Right atrium auricular region (tissue), 2 donors: ENCODE results near the gene ACTRT2. TPM values are rescaled to one million over a fixed set of nuclear protein-coding genes. Genes with fewer than 3 reads are reported as not detected.

ENCODE experiments used
- DNase-seq: peaks from one replicate; pipeline ENCODE4 v3.0.0-alpha.2; 2019; ENCODE audit warnings: low spot score
- H3K27ac ChIP-seq, 2 donors: fragments of 200-600 bp; sonication (generic); 1 replicate in 1 of 2; 2 replicates in 1 of 2; pipeline ENCODE4 v1.5.1; 2016 to 2019
- H3K27me3 ChIP-seq, 2 donors: fragments of 200-600 bp; sonication (generic); one replicate each; pipeline versions ENCODE4 v1.5.1 to v1.6.0; 2017 to 2019
- H3K36me3 ChIP-seq: fragments of 200-600 bp; sonication (generic); one replicate; pipeline ENCODE4 v1.5.1; 2016
- H3K4me1 ChIP-seq, 2 donors: fragments of 200-600 bp; sonication (generic); one replicate each; pipeline versions ENCODE4 v1.5.1 to v1.6.0; 2017 to 2019
- H3K4me3 ChIP-seq, 2 donors: fragments of 200-600 bp; sonication (generic); 1 replicate in 1 of 2; 2 replicates in 1 of 2; pipeline ENCODE4 v1.5.1; 2017 to 2019; ENCODE audit warnings: mild to moderate bottlenecking in 1 of 2, moderate library complexity in 1 of 2
- H3K9me3 ChIP-seq, 2 donors: fragments of 200-600 bp; sonication (generic); one replicate each; pipeline ENCODE4 v1.5.1; 2019
- CTCF ChIP-seq, 2 donors: fragments of 200-600 bp; sonication (generic); IDR thresholded peaks; one replicate each; pipeline ENCODE4 v1.5.1; 2019; ENCODE audit warnings: antibody characterized with exemption in 2 of 2
- total RNA-seq, 2 donors: library from RNA; depleted of rRNA; stranded (reverse); fragments of >200 nt; gene quantifications; one replicate each; pipeline ENCODE4 v1.1.0, GENCODE V29; 2016

The ACTRT2 gene
- total RNA-seq, 2 donors from 2014 or later = not detected

GRCh38 chr1:3032371-3033039 lies 11.2 kb downstream of the ACTRT2 start:
- Histone ChIP-seq H3K9me3 (no peaks in the 10 kb centered on the region), H3K27ac (no peak overlapping the region), H3K27me3 (no peaks in the 10 kb centered on the region), H3K4me1 (no peaks in the 10 kb centered on the region), H3K36me3 (no peaks in the 10 kb centered on the region), H3K4me3 (no peak overlapping the region)
- no peak for TF ChIP-seq CTCF (IDR thresholded peaks at IDR 0.05)
- DNase-seq = no peak

- Histone ChIP-seq H3K27me3 (no peaks in the 10 kb centered on the region), H3K4me3 (no peak overlapping the region), H3K36me3 (no peaks in the 10 kb centered on the region), H3K27ac (no peak overlapping the region), H3K4me1 (no peaks in the 10 kb centered on the region), H3K9me3 (no peaks in the 10 kb centered on the region)
- TF ChIP-seq CTCF (IDR thresholded peaks at IDR 0.05) = no peak
- no peak for DNase-seq
Measured at GRCh38 chr1:3033040-3033789, 11.9 kb downstream of the ACTRT2 start.

- Histone ChIP-seq H3K4me1 (no peaks in the 10 kb centered on the region), H3K4me3 (no peak overlapping the region), H3K36me3 (no peaks in the 10 kb centered on the region), H3K27me3 (no peaks in the 10 kb centered on the region), H3K9me3 (no peaks in the 10 kb centered on the region), H3K27ac (no peak overlapping the region)
- TF ChIP-seq CTCF (IDR thresholded peaks at IDR 0.05) = no peak
- no peak for DNase-seq
Measured at GRCh38 chr1:3033790-3034090, 12.5 kb downstream of the ACTRT2 start.

GRCh38 chr1:3034162-3034561 lies 12.9 kb downstream of the ACTRT2 start:
- Histone ChIP-seq H3K27ac (no peak overlapping the region), H3K36me3 (no peaks in the 10 kb centered on the region), H3K4me3 (no peak overlapping the region), H3K4me1 (no peaks in the 10 kb centered on the region), H3K27me3 (no peaks in the 10 kb centered on the region), H3K9me3 (no peaks in the 10 kb centered on the region)
- TF ChIP-seq CTCF (IDR thresholded peaks at IDR 0.05) = no peak
- no peak for DNase-seq

GRCh38 chr1:3034728-3035562 lies 13.7 kb downstream of the ACTRT2 start:
- H3K4me3 ChIP-seq = no peak overlapping the region
- H3K4me1 ChIP-seq = no peaks in the 10 kb centered on the region
- no peaks in the 10 kb centered on the region for H3K27me3 ChIP-seq
- no peak for DNase-seq
- no peak for TF ChIP-seq CTCF (IDR thresholded peaks at IDR 0.05)
- no peak overlapping the region for H3K27ac ChIP-seq
- no peaks in the 10 kb centered on the region for H3K36me3 ChIP-seq
- H3K9me3 ChIP-seq = no peaks in the 10 kb centered on the region
